ENCODE data around the gene COL7A1.

GRCh38 chr3:48594417-48595049 is 596 bp downstream of the COL7A1 start:
- TF ChIP-seq EZH2 (IDR thresholded peaks at IDR 0.05) (no peak), POLR2AphosphoS5 (IDR thresholded peaks at IDR 0.05; ENCODE audit: borderline replicate concordance, low read depth, low read length) (no peak)

All from SK-N-MC (cell line).